Caco-2 (cell line): ENCODE data around the gene EDC4. TPM values are rescaled to one million over a fixed set of nuclear protein-coding genes. Genes with fewer than 3 reads are reported as not detected.

ENCODE experiments used
- BruUV-seq: library from RNA; stranded (reverse); fragments of 400-500 nt; replicated peaks from 2 replicates; lab custom pipeline; 2021; lab: Mats Ljungman, UMichigan
- CTCF ChIA-PET: fragments of 300-600 bp; sonication (Branson Sonifier 250); formaldehyde crosslinking; loops from one replicate; lab custom pipeline; 2022; ENCODE audit warnings: antibody characterized with exemption; lab: Charles Lee
- POLR2A ChIA-PET: fragments of 300-600 bp; sonication (Branson Sonifier 250); formaldehyde crosslinking; loops from one replicate; lab custom pipeline; 2022; ENCODE audit warnings: antibody characterized with exemption; lab: Charles Lee
- DNase-seq, 2 experiments: peaks; one replicate each; pipeline versions ENCODE4 v3.0.0 to v3.0.0-alpha.2; 2020 to 2022
- H3K27me3 ChIP-seq: replicated peaks from 2 replicates; pipeline ENCODE4 v1.6.0; 2011; ENCODE audit warnings: low read length; ENCODE audit not compliant: control insufficient read depth, insufficient read depth
- H3K36me3 ChIP-seq: 2 replicates; pipeline ENCODE4 v1.5.1; 2011; ENCODE audit warnings: low read length; ENCODE audit not compliant: control insufficient read depth, insufficient read depth
- H3K4me1 ChIP-seq: fragments of 250-450 bp; sonication (Bioruptor Pico); 2 replicates; pipeline ENCODE4 v1.5.1; 2020; ENCODE audit warnings: mild to moderate bottlenecking
- H3K4me3 ChIP-seq: 2 replicates; pipeline ENCODE4 v1.5.1; 2011; ENCODE audit warnings: low read depth, mild to moderate bottlenecking, control low read depth, low read length
- H3K9me3 ChIP-seq: fragments of 250-450 bp; sonication (Bioruptor Pico); 2 replicates; pipeline ENCODE4 v1.5.1; 2020; ENCODE audit warnings: mild to moderate bottlenecking, moderate library complexity
- H3K27ac Mint-ChIP-seq: one replicate; pipeline ENCODE4 v1.8.0; 2022; ENCODE audit warnings: mixed read lengths; ENCODE audit not compliant: unreplicated experiment
- H3K27me3 Mint-ChIP-seq: one replicate; pipeline ENCODE4 v1.8.0; 2022; ENCODE audit warnings: mixed read lengths; ENCODE audit not compliant: insufficient read depth, unreplicated experiment
- H3K36me3 Mint-ChIP-seq: one replicate; pipeline ENCODE4 v1.8.0; 2022; ENCODE audit warnings: mild to moderate bottlenecking, mixed read lengths; ENCODE audit not compliant: insufficient read depth, unreplicated experiment
- H3K4me1 Mint-ChIP-seq: one replicate; pipeline ENCODE4 v1.8.0; 2022; ENCODE audit warnings: low read depth, mixed read lengths; ENCODE audit not compliant: unreplicated experiment
- H3K4me3 Mint-ChIP-seq: one replicate; pipeline ENCODE4 v1.8.0; 2022; ENCODE audit warnings: mild to moderate bottlenecking, moderate library complexity, mixed read lengths; ENCODE audit not compliant: unreplicated experiment
- H3K9me3 Mint-ChIP-seq: one replicate; pipeline ENCODE4 v1.8.0; 2022; ENCODE audit warnings: mixed read lengths; ENCODE audit not compliant: unreplicated experiment
- CTCF ChIP-seq, 2 experiments: fragments of 200-600 bp in 1 of 2; IDR thresholded peaks; 1 replicate in 1 of 2; 2 replicates in 1 of 2; pipeline versions ENCODE4 v1.5.1 to v1.8.0; 2011 to 2022; ENCODE audit warnings: antibody characterized with exemption in 1 of 2, control low read depth in 1 of 2, inconsistent platforms in 1 of 2, low read depth in 1 of 2, low read length in 1 of 2, mild to moderate bottlenecking in 1 of 2, moderate library complexity in 1 of 2; ENCODE audit not compliant: insufficient read depth in 1 of 2, severe bottlenecking in 1 of 2, unreplicated experiment in 1 of 2
- intact Hi-C: fragments of 100-400 bp; cut with micrococcal nuclease; formaldehyde crosslinking; loops from one replicate; pipeline ENCODE4 v1.10.0; 2022; ENCODE audit not compliant: unreplicated experiment
- total RNA-seq: library from RNA; stranded (reverse); gene quantifications from 2 replicates; pipeline ENCODE4 v1.2.3, GENCODE V29; 2022

Gene EDC4
- total RNA-seq, 1 experiment from 2014 or later: 139 TPM

GRCh38 chr16:67883146-67883871 is 10.5 kb downstream of the EDC4 start:
- TSS peak; percentile 45 for BruUV-seq
- ChIA-PET CTCF (interaction anchor here (0.5 to 5.0 kb wide), 26 partner anchors 9 to 637 kb away, joined by 3 to 47 read pairs (median 4); partner anchors contain the start of genes CTRL, EDC4, NUTF2 and PSKH1), POLR2A (interaction anchor here (0.5 to 1.7 kb wide), 3 partner anchors 18 to 52 kb away, joined by 3 to 9 read pairs (median 4); no protein-coding TSS in a partner anchor)
- Histone ChIP-seq H3K4me1 (peaks cover 43% of the 10 kb centered on the region), H3K9me3 (no peaks in the 10 kb centered on the region), H3K4me3 (no peak overlapping the region), H3K36me3 (peaks cover 8% of the 10 kb centered on the region), H3K27me3 (no peaks in the 10 kb centered on the region)
- no peaks in the 10 kb centered on the region for H3K9me3 Mint-ChIP-seq
- DNase-seq: peak; percentile 84 to 89
- peak in 1 of 2 experiments; percentile 7 for TF ChIP-seq CTCF (IDR thresholded peaks at IDR 0.05; ENCODE audit: insufficient read depth in 1 of 2, low read depth in 1 of 2, low read length in 1 of 2, severe bottlenecking in 1 of 2, unreplicated experiment in 1 of 2)
- no peaks in the 10 kb centered on the region for H3K27me3 Mint-ChIP-seq
- H3K4me1 Mint-ChIP-seq: peaks cover 37% of the 10 kb centered on the region
- peak overlapping the region; percentile 61 for H3K4me3 Mint-ChIP-seq
- peaks cover 69% of the 10 kb centered on the region for H3K36me3 Mint-ChIP-seq
- peak overlapping the region; percentile 96 for H3K27ac Mint-ChIP-seq
- intact Hi-C loops: loop anchor here (1.0 kb wide), 2 partner anchors 10 to 45 kb away; partner anchors contain the start of gene EDC4

GRCh38 chr16:67883872-67884261 is 11.0 kb downstream of the EDC4 start:
- Histone ChIP-seq H3K9me3 (no peaks in the 10 kb centered on the region), H3K36me3 (peaks cover 8% of the 10 kb centered on the region), H3K4me3 (no peak overlapping the region), H3K27me3 (no peaks in the 10 kb centered on the region), H3K4me1 (peaks cover 43% of the 10 kb centered on the region)
- Mint-ChIP-seq H3K27me3 (no peaks in the 10 kb centered on the region), H3K4me1 (peaks cover 37% of the 10 kb centered on the region), H3K27ac (peak overlapping the region; percentile 96), H3K9me3 (no peaks in the 10 kb centered on the region), H3K4me3 (peak overlapping the region; percentile 61), H3K36me3 (peaks cover 63% of the 10 kb centered on the region)
- intact Hi-C loops: loop anchor here (1.0 kb wide), 2 partner anchors 11 to 44 kb away; partner anchors contain the start of gene EDC4
- DNase-seq: peak; percentile 68 to 87
- BruUV-seq: no TSS peak
- POLR2A ChIA-PET: interaction anchor here (1.3 kb wide), 1 partner anchor 38 kb away, joined by 3 read pairs; no protein-coding TSS in a partner anchor
- CTCF ChIA-PET: interaction anchor here (0.6 to 5.0 kb wide), 23 partner anchors 8 to 637 kb away, joined by 3 to 47 read pairs (median 5); partner anchors contain the start of genes CTRL, EDC4, NUTF2 and PSKH1
- peak; percentile 89 to 92 for TF ChIP-seq CTCF (IDR thresholded peaks at IDR 0.05; ENCODE audit: insufficient read depth in 1 of 2, low read depth in 1 of 2, low read length in 1 of 2, severe bottlenecking in 1 of 2, unreplicated experiment in 1 of 2)

GRCh38 chr16:67884684-67885083 is 11.8 kb downstream of the EDC4 start, which contains the start of gene NRN1L:
Gene NRN1L (plus strand): TSS chr16:67884885. CDS start chr16:67884904, 19 bp downstream.
- Mint-ChIP-seq H3K27ac (peak within 1 kb of the TSS; percentile 96), H3K36me3 (peaks cover 57% of the 10 kb centered on the region), H3K9me3 (no peaks in the 10 kb centered on the region), H3K4me3 (peak within 1 kb of the TSS; percentile 61), H3K4me1 (peaks cover 37% of the 10 kb centered on the region), H3K27me3 (no peaks in the 10 kb centered on the region)
- Histone ChIP-seq H3K36me3 (peaks cover 8% of the 10 kb centered on the region), H3K4me3 (no peak within 1 kb of the TSS), H3K9me3 (no peaks in the 10 kb centered on the region), H3K4me1 (peaks cover 43% of the 10 kb centered on the region), H3K27me3 (no peaks in the 10 kb centered on the region)
- CTCF ChIA-PET: interaction anchor here (0.9 to 5.0 kb wide), 5 partner anchors 11 to 69 kb away, joined by 3 to 47 read pairs (median 8); partner anchors contain the start of genes EDC4 and PSMB10
- intact Hi-C loops: no loop called here
- POLR2A ChIA-PET: no interaction called here
- peak; percentile 47 to 56 for DNase-seq
- no TSS peak for BruUV-seq
- TF ChIP-seq CTCF (IDR thresholded peaks at IDR 0.05; ENCODE audit: insufficient read depth in 1 of 2, low read depth in 1 of 2, low read length in 1 of 2, severe bottlenecking in 1 of 2, unreplicated experiment in 1 of 2): no peak
